CD14-positive monocyte (primary cell): Measurements from ENCODE around the gene MATK. TPM values are rescaled to one million over a fixed set of nuclear protein-coding genes. Genes with fewer than 3 reads are reported as not detected.

Experiments
- DNase-seq, 3 donors: peaks; one replicate each; pipeline ENCODE4 v3.0.0-alpha.2; 2011 to 2022
- H2AFZ ChIP-seq: 2 replicates; pipeline ENCODE4 v1.6.0; 2012; ENCODE audit warnings: mild to moderate bottlenecking, low read depth, low read length, inconsistent platforms; ENCODE audit not compliant: insufficient read depth, poor library complexity, severe bottlenecking
- H3K27ac ChIP-seq, 2 donors: 1 replicate in 1 of 2; 2 replicates in 1 of 2; pipeline ENCODE4 v1.5.1; 2012 to 2013; ENCODE audit warnings: low read length in 2 of 2, control low read depth in 1 of 2, inconsistent platforms in 1 of 2, low read depth in 1 of 2, mild to moderate bottlenecking in 1 of 2
- H3K27me3 ChIP-seq, 2 donors: one replicate each; pipeline versions ENCODE4 v1.6.0 to v1.6.1; 2011 to 2013; ENCODE audit warnings: low read length in 2 of 2; ENCODE audit not compliant: control insufficient read depth in 2 of 2, insufficient read depth in 2 of 2
- H3K36me3 ChIP-seq, 2 donors: replicated peaks in 1 of 2; 1 replicate in 1 of 2; 2 replicates in 1 of 2; pipeline versions ENCODE4 v1.5.1 to v1.6.1; 2012 to 2013; ENCODE audit warnings: low read length in 2 of 2, control low read depth in 1 of 2, inconsistent platforms in 1 of 2, mild to moderate bottlenecking in 1 of 2; ENCODE audit not compliant: insufficient read depth in 2 of 2, control insufficient read depth in 1 of 2
- H3K4me1 ChIP-seq, 2 donors: 1 replicate in 1 of 2; 2 replicates in 1 of 2; pipeline versions ENCODE4 v1.5.1 to v1.6.1; 2012 to 2013; ENCODE audit warnings: low read length in 2 of 2, control low read depth in 1 of 2, inconsistent platforms in 1 of 2, mild to moderate bottlenecking in 1 of 2, moderate library complexity in 1 of 2; ENCODE audit not compliant: insufficient read depth in 2 of 2, control insufficient read depth in 1 of 2
- H3K4me2 ChIP-seq: replicated peaks from 2 replicates; pipeline ENCODE3; 2012; ENCODE audit warnings: low read length, moderate library complexity, mild to moderate bottlenecking; ENCODE audit not compliant: poor library complexity, severe bottlenecking; ENCODE audit errors: extremely low read depth
- H3K4me3 ChIP-seq, 3 experiments: fragments of 200-600 bp in 1 of 3; sonication (generic) in 1 of 3; replicated peaks in 1 of 3; 1 replicate in 2 of 3; 2 replicates in 1 of 3; pipeline ENCODE4 v1.5.1; 2011 to 2013; ENCODE audit warnings: low read length in 3 of 3, mild to moderate bottlenecking in 3 of 3, control low read depth in 2 of 3, low read depth in 2 of 3, inconsistent platforms in 1 of 3, moderate library complexity in 1 of 3
- H3K79me2 ChIP-seq: 2 replicates; pipeline ENCODE4 v1.6.0; 2012; ENCODE audit warnings: mild to moderate bottlenecking, control low read depth, inconsistent platforms, low read length, moderate library complexity; ENCODE audit not compliant: insufficient read depth
- H3K9ac ChIP-seq: 2 replicates; pipeline ENCODE4 v1.6.0; 2017; ENCODE audit warnings: low read length, mild to moderate bottlenecking; ENCODE audit not compliant: insufficient read depth, poor library complexity, severe bottlenecking
- H3K9me3 ChIP-seq, 2 donors: replicated peaks in 1 of 2; 1 replicate in 1 of 2; 2 replicates in 1 of 2; pipeline versions ENCODE4 v1.5.1 to v1.6.1; 2012 to 2013; ENCODE audit warnings: low read length in 2 of 2, control low read depth in 1 of 2; ENCODE audit not compliant: control insufficient read depth in 1 of 2, insufficient read depth in 1 of 2
- H4K20me1 ChIP-seq: 2 replicates; pipeline ENCODE4 v1.6.0; 2012; ENCODE audit warnings: mild to moderate bottlenecking, low read length, control low read depth, moderate library complexity; ENCODE audit not compliant: insufficient read depth
- H3K27ac Mint-ChIP-seq, 7 donors: one replicate each; pipeline ENCODE4 v1.8.0; 2020; ENCODE audit warnings: mild to moderate bottlenecking in 7 of 7, mixed read lengths in 7 of 7, moderate library complexity in 6 of 7, inconsistent platforms in 2 of 7
- H3K27me3 Mint-ChIP-seq, 3 donors: one replicate each; pipeline ENCODE4 v1.8.0; 2021 to 2022; ENCODE audit warnings: low read depth in 3 of 3, mild to moderate bottlenecking in 3 of 3, mixed read lengths in 3 of 3, moderate library complexity in 3 of 3, inconsistent platforms in 1 of 3
- H3K36me3 Mint-ChIP-seq, 2 donors: one replicate each; pipeline ENCODE4 v1.8.0; 2020; ENCODE audit warnings: mixed read lengths in 2 of 2, inconsistent platforms in 1 of 2, mild to moderate bottlenecking in 1 of 2
- H3K4me1 Mint-ChIP-seq: one replicate; pipeline ENCODE4 v1.8.0; 2020; ENCODE audit warnings: mild to moderate bottlenecking, mixed read lengths
- H3K4me3 Mint-ChIP-seq, 2 donors: one replicate each; pipeline ENCODE4 v1.8.0; 2020; ENCODE audit warnings: mild to moderate bottlenecking in 2 of 2, mixed read lengths in 2 of 2, moderate library complexity in 1 of 2
- H3K9me3 Mint-ChIP-seq, 7 donors: one replicate each; pipeline ENCODE4 v1.8.0; 2020 to 2022; ENCODE audit warnings: mixed read lengths in 7 of 7, mild to moderate bottlenecking in 6 of 7, moderate library complexity in 6 of 7, inconsistent platforms in 2 of 7
- WGBS: methylation state at CpG from one replicate; pipeline ENCODE4 v1.1.5; 2013; ENCODE audit warnings: missing lambda C conversion rate; ENCODE audit not compliant: insufficient coverage; 5-methylcytosine and 5-hydroxymethylcytosine counted together
- intact Hi-C, 2 donors: fragments of 100-400 bp; cut with micrococcal nuclease; formaldehyde crosslinking; loops; one replicate each; pipeline versions ENCODE4 v1.15.0 to v1.15.1; 2023
- polyA plus RNA-seq, 3 donors: library from polyadenylated mRNA; depleted of rRNA in 1 of 3; unstranded in 2 of 3; stranded (reverse) in 1 of 3; fragments of 300-500 nt in 2 of 3; fragments of >200 nt in 1 of 3; fragmentation: Illumina TruSeq in 2 of 3; gene quantifications; 1 replicate in 2 of 3; 2 replicates in 1 of 3; pipeline ENCODE4 v1.2.3, GENCODE V29; 2012 to 2021
- TF ChIP-seq, protein P1 (sequence below): fragments of 200-600 bp; IDR thresholded peaks from one replicate; pipeline ENCODE4 v1.8.0; 2022; ENCODE audit warnings: antibody characterized with exemption, mild to moderate bottlenecking

MATK gene
- polyA plus RNA-seq, 3 donors = 0.20 to 0.44 (median 0.35) TPM

DNA sequence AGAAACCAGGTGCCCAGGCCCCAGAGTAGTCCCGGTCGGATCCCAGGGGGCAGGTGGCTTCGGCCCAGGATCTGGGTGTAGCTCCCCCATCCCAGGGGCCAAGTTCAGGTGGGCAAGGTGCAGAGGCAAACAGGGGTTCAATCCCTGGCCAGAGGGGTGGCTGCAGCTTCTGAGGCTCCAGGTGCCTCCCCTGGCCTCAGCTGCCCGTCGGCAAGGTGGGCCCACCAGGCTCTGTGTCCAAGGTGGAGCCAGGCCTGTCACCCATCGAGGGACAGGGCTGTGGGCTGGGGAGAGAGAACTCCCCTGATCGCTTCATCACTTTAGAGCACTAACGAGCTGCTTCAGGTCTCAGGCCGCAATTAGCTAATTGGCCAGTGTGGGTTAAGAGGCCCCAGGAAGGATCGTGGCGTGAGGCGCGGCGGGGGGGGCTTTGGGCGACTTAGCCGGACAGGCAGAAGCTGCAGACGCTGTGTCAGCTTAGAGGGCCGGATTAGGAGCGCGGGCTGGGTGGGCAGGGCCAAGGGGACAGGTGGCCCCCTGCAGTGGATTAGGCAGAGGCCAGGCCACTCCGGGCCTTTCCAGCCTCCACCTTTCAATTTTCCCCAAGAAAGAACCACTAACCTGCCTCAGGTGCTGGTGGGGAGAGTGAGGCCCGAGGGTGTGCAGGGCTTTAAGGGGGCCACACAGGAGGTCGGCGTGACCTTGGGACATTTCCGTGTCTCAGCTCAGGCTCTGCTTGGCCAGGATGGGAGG, 11.4 kb downstream of the MATK start:
- H3K9me3 Mint-ChIP-seq = peaks cover 0 to 3% (median 1%) of the 10 kb centered on the region in 7 donors
- H3K27ac Mint-ChIP-seq = peak overlapping the region in 1 of 7 donors; percentile 57
- Histone ChIP-seq H4K20me1 (no peaks in the 10 kb centered on the region), H3K27me3 (no peaks in the 10 kb centered on the region), H3K4me1 (no peaks in the 10 kb centered on the region), H2AFZ (no peak overlapping the region), H3K9me3 (no peaks in the 10 kb centered on the region), H3K9ac (no peak overlapping the region), H3K4me3 (no peak overlapping the region), H3K36me3 (peaks cover 1 to 2% of the 10 kb centered on the region in 2 donors), H3K27ac (no peak overlapping the region), H3K4me2 (no peak overlapping the region), H3K79me2 (no peaks in the 10 kb centered on the region)
- peaks cover 0 to 4% of the 10 kb centered on the region in 2 donors for H3K36me3 Mint-ChIP-seq
- intact Hi-C loops = no loop called here
- TF ChIP-seq, protein P1, sequence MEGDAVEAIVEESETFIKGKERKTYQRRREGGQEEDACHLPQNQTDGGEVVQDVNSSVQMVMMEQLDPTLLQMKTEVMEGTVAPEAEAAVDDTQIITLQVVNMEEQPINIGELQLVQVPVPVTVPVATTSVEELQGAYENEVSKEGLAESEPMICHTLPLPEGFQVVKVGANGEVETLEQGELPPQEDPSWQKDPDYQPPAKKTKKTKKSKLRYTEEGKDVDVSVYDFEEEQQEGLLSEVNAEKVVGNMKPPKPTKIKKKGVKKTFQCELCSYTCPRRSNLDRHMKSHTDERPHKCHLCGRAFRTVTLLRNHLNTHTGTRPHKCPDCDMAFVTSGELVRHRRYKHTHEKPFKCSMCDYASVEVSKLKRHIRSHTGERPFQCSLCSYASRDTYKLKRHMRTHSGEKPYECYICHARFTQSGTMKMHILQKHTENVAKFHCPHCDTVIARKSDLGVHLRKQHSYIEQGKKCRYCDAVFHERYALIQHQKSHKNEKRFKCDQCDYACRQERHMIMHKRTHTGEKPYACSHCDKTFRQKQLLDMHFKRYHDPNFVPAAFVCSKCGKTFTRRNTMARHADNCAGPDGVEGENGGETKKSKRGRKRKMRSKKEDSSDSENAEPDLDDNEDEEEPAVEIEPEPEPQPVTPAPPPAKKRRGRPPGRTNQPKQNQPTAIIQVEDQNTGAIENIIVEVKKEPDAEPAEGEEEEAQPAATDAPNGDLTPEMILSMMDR = no peak
- no peak overlapping the region for H3K4me3 Mint-ChIP-seq
- 63% methylated on average over 19 of the region's 25 CpGs for WGBS
- H3K4me1 Mint-ChIP-seq = no peaks in the 10 kb centered on the region
- no peak for DNase-seq
- H3K27me3 Mint-ChIP-seq = peaks cover 0 to 10% (median 1%) of the 10 kb centered on the region in 3 donors

DNA sequence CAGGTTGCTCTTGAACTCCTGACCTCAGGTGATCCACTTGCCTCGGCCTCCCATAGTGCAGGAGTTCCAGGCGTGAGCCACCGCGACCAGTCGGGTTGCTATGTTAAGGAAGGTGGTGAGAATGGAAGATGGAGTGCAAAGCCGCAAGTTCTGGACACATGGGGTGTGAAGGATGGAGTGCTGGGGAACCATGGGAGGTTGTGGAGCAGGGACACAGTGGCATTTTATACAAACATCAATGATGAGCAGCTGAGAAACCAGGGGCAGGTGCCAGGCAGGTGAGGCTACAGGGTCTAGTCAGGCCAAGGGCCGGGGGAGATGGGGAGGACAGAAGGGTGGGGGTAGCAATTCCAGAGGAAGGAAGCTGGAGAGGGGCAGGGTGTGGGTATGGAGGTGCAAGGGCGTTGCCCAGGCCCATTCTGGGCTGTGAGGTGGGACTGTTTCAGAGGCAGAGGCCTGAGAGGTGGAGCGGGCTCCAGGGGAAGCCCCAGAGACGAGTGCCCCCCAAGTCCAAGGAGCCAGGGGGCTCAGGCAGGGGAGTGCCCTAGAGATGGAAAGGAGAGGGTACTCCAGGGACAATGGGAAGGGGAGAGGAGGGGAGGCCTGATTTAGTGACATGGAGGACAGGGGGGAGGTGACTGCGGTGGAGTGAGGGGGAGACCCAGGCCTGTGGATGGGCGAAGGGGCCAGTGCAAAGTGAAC, 12.2 kb downstream of the MATK start:
- H3K27ac ChIP-seq = no peak overlapping the region
- H3K4me3 Mint-ChIP-seq = no peak overlapping the region
- WGBS = 92% methylated on average over 12 of the region's 12 CpGs

More for the DNA sequence above, 12.2 kb downstream of the MATK start:
- Mint-ChIP-seq H3K27ac (no peak overlapping the region), H3K27me3 (peaks cover 0 to 11% (median 1%) of the 10 kb centered on the region in 3 donors), H3K4me1 (no peaks in the 10 kb centered on the region), H3K9me3 (peaks cover 0 to 3% (median 1%) of the 10 kb centered on the region in 7 donors), H3K36me3 (peaks cover 2 to 12% of the 10 kb centered on the region in 2 donors)
- Histone ChIP-seq H3K27me3 (no peaks in the 10 kb centered on the region), H3K9me3 (no peaks in the 10 kb centered on the region), H3K4me2 (no peak overlapping the region), H3K4me3 (no peak overlapping the region), H4K20me1 (no peaks in the 10 kb centered on the region), H3K36me3 (peaks cover 8 to 10% of the 10 kb centered on the region in 2 donors), H3K4me1 (no peaks in the 10 kb centered on the region), H3K79me2 (no peaks in the 10 kb centered on the region), H3K9ac (no peak overlapping the region), H2AFZ (no peak overlapping the region)
- intact Hi-C loops = no loop called here
- TF ChIP-seq, protein P1 = no peak
- no peak for DNase-seq
